Panc1 (cell line): Measurements from ENCODE around the gene COX7A1.

Source experiments
- POLR2AphosphoS5 ChIP-seq: IDR thresholded peaks from 2 replicates; pipeline ENCODE4 v1.6.1; 2012; ENCODE audit warnings: mild to moderate bottlenecking, low read depth, low read length, moderate library complexity
- TF ChIP-seq, protein P1 (sequence below): fragments of 450-650 bp; IDR thresholded peaks from 2 replicates; pipeline ENCODE4 v1.5.1; 2017; ENCODE audit warnings: mild to moderate bottlenecking

DNA sequence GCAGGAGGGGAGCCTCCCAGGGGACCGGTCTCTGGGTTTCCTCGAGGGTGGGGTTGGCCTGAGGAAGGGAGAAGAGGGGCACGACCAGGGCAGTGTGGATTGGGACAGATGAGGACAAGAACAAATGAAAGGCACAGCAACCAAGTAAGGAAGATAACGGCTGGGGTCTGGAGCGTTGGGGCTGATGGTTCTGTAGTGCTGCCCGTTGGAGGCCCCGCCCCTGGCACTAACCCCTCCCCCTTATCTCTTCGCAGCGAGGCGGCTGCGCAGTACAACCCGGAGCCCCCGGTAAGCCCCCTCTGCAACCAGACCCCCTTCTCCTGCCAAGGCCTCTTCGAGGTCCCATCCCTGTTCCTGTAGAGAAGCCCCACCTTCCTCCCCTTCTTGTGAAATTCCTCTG, 10.2 kb downstream of the COX7A1 start:
- TF ChIP-seq, protein P1, sequence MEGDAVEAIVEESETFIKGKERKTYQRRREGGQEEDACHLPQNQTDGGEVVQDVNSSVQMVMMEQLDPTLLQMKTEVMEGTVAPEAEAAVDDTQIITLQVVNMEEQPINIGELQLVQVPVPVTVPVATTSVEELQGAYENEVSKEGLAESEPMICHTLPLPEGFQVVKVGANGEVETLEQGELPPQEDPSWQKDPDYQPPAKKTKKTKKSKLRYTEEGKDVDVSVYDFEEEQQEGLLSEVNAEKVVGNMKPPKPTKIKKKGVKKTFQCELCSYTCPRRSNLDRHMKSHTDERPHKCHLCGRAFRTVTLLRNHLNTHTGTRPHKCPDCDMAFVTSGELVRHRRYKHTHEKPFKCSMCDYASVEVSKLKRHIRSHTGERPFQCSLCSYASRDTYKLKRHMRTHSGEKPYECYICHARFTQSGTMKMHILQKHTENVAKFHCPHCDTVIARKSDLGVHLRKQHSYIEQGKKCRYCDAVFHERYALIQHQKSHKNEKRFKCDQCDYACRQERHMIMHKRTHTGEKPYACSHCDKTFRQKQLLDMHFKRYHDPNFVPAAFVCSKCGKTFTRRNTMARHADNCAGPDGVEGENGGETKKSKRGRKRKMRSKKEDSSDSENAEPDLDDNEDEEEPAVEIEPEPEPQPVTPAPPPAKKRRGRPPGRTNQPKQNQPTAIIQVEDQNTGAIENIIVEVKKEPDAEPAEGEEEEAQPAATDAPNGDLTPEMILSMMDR = no peak
- no peak for TF ChIP-seq POLR2AphosphoS5
